Measurements from ENCODE around the gene SCT. TPM values are rescaled to one million over a fixed set of nuclear protein-coding genes. Genes with fewer than 3 reads are reported as not detected.

The SCT gene
- total and polyA plus RNA-seq, 2 of the 8 experiments (the other 6 are each of a cell fraction or from before 2014, with no cell fraction given) = 1.7 to 2.0 TPM

DNA sequence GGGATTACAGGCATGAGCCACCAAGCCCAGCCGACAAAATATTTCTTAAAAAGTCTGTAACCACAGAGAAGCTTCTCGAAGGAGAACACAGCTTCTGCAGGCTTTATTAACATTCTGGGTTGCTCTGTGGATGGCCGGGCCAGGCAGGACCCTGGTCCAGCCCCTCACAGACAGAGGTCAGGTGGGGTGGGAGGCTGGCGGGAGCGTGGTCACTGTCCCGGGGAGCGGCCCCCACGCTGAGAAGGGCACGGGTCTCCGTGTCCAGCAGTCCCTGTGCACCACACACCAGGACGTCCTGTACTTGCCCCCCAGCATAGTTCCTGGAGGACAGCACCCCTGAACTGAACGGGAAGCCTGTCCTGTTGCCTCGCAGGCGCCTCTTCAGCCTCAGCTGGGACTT lies 29.4 kb upstream of the SCT start:
- Histone ChIP-seq H3K4me3 (ENCODE audit: extremely low read depth in 1 of 4, insufficient read depth in 2 of 4, low read depth in 3 of 4, low read length in 4 of 4) (no peak overlapping the region), H2BK20ac (ENCODE audit: low read length) (no peak overlapping the region), H3K4me2 (ENCODE audit: insufficient read depth in 1 of 2, low read depth in 2 of 2, low read length in 2 of 2) (no peak overlapping the region), H4K5ac (ENCODE audit: insufficient read length, low read depth, low read length) (no peak overlapping the region), H3K56ac (replicated peaks; ENCODE audit: insufficient read length, low read depth, low read length) (no peak overlapping the region), H2BK120ac (replicated peaks; ENCODE audit: low read depth, low read length) (no peak overlapping the region), H3K9ac (replicated peaks in 1 of 4; ENCODE audit: extremely low read depth in 1 of 4, low read depth in 3 of 4, low read length in 3 of 4) (no peak overlapping the region), H3K79me2 (ENCODE audit: control insufficient read depth in 1 of 2, insufficient read depth in 2 of 2, low read length in 2 of 2) (no peaks in the 10 kb centered on the region), H2BK12ac (ENCODE audit: low read depth, low read length) (no peak overlapping the region), H4K20me1 (replicated peaks in 1 of 2; ENCODE audit: control insufficient read depth in 1 of 2, insufficient read depth in 2 of 2, low read length in 2 of 2) (no peaks in the 10 kb centered on the region), H3K23me2 (ENCODE audit: low read depth, low read length) (no peaks in the 10 kb centered on the region), H4K8ac (ENCODE audit: extremely low read depth, insufficient read depth, low read length) (no peak overlapping the region), H3K4me1 (replicated peaks in 1 of 4; ENCODE audit: control insufficient read depth in 3 of 4, insufficient read depth in 4 of 4, low read length in 3 of 4) (no peaks in the 10 kb centered on the region), H3K36me3 (ENCODE audit: control insufficient read depth in 2 of 4, insufficient read depth in 4 of 4, low read length in 3 of 4) (peaks cover 0 to 18% (median 7%) of the 10 kb centered on the region in 4 experiments; a peak in 7 of 8 replicates), H2BK15ac (ENCODE audit: low read length) (no peak overlapping the region), H2AFZ (ENCODE audit: low read length) (no peak overlapping the region), H3K9me3 (ENCODE audit: insufficient read depth in 2 of 2, low read depth in 1 of 2, low read length in 1 of 2) (no peaks in the 10 kb centered on the region), H4K91ac (replicated peaks; ENCODE audit: insufficient read length, low read length) (no peak overlapping the region), H3K27ac (ENCODE audit: low read depth, low read length) (no peak overlapping the region), H2AK5ac (ENCODE audit: low read depth, low read length) (no peak overlapping the region), H3K4ac (replicated peaks; ENCODE audit: insufficient read length, low read depth, low read length) (no peak overlapping the region), H3K18ac (ENCODE audit: extremely low read depth, low read length) (no peak overlapping the region), H3K27me3 (replicated peaks in 1 of 4; ENCODE audit: control insufficient read depth in 3 of 4, extremely low read depth in 1 of 4, insufficient read depth in 3 of 4, low read length in 3 of 4) (no peaks in the 10 kb centered on the region), H3K14ac (ENCODE audit: insufficient read length) (no peak overlapping the region), H3K23ac (ENCODE audit: insufficient read length) (no peak overlapping the region), H3K79me1 (ENCODE audit: low read depth, low read length) (no peaks in the 10 kb centered on the region), H2BK5ac (ENCODE audit: low read depth, low read length) (no peak overlapping the region)
- POLR2A ChIA-PET (ENCODE audit: partially characterized antibody) = interaction anchor here (0.7 to 4.0 kb wide), 5 partner anchors 10 to 110 kb away, joined by 3 to 19 read pairs (median 5); partner anchors contain the start of gene TALDO1
- FAIRE-seq (no peak), DNase-seq (ENCODE audit: low read depth in 1 of 2, low spot score in 2 of 2) (no peak)
- CTCF ChIA-PET (ENCODE audit: partially characterized antibody) = interaction anchor here (1.0 to 2.2 kb wide), 8 partner anchors 8 to 109 kb away, joined by 3 to 11 read pairs (median 4); no protein-coding TSS in a partner anchor
- no peak for TF ChIP-seq TAF7 (optimal IDR thresholded peaks at IDR 0.05; ENCODE audit: borderline replicate concordance, low read depth, low read length)
- TF ChIP-seq ASH2L (IDR thresholded peaks at IDR 0.05; ENCODE audit: low read length) = no peak
- no peak for TF ChIP-seq SIRT6 (IDR thresholded peaks at IDR 0.05; ENCODE audit: low read length)
- no peak for TF ChIP-seq NRF1 (IDR thresholded peaks at IDR 0.05; ENCODE audit: low read depth, low read length)
- TF ChIP-seq, protein P1, sequence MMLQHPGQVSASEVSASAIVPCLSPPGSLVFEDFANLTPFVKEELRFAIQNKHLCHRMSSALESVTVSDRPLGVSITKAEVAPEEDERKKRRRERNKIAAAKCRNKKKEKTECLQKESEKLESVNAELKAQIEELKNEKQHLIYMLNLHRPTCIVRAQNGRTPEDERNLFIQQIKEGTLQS (IDR thresholded peaks at IDR 0.05; ENCODE audit: insufficient read depth, low read depth, low read length) = no peak
- no peak for TF ChIP-seq YY1 (IDR thresholded peaks at IDR 0.05; ENCODE audit: low read depth, low read length)
- TF ChIP-seq CHD2 (IDR thresholded peaks at IDR 0.05; ENCODE audit: low read length) = no peak
- no peak for TF ChIP-seq SP2 (IDR thresholded peaks at IDR 0.05; ENCODE audit: low read length)
- 94% methylated on average over 14 of the region's 14 CpGs; no CpG with 5 or more reads in 1 of the 2 experiments for WGBS, 2 experiments (ENCODE audit: extremely low coverage in 1 of 2, insufficient coverage in 1 of 2, insufficient read length in 1 of 2, insufficient replicate concordance in 2 of 2, low coverage in 1 of 2, low lambda C conversion rate in 2 of 2, missing lambda C conversion rate in 1 of 2)
